Measurements from ENCODE around the gene LRRC4B. TPM values are rescaled to one million over a fixed set of nuclear protein-coding genes. Genes with fewer than 3 reads are reported as not detected.
A peak's percentile ranks its signal among the peaks of the same experiment; 100 is the strongest.

The LRRC4B gene
- total RNA-seq, 4 donors from 2014 or later = 0.24 to 1.0 (median 0.81) TPM

- no peaks in the 10 kb centered on the region for H3K4me1 ChIP-seq
- 96% methylated on average over 61 of the region's 87 CpGs for WGBS
- H3K27me3 ChIP-seq = no peaks in the 10 kb centered on the region
- H3K9me3 ChIP-seq = no peaks in the 10 kb centered on the region
- no peaks in the 10 kb centered on the region for H3K36me3 ChIP-seq
- peak in 1 of 2 donors; percentile 69 for DNase-seq (ENCODE audit: low spot score in 2 of 2)
- TF ChIP-seq POLR2AphosphoS5 (IDR thresholded peaks at IDR 0.05) (no peak), POLR2A (IDR thresholded peaks at IDR 0.05) (no peak), EP300 (IDR thresholded peaks at IDR 0.05) (no peak), CTCF (IDR thresholded peaks at IDR 0.05) (no peak)
- H3K27ac ChIP-seq = no peak overlapping the region
- H3K4me3 ChIP-seq = no peak overlapping the region
These were observed 49.9 kb downstream of the LRRC4B start for GRCh38 chr19:50518091-50519005.

GRCh38 chr19:50517704-50518075, 50.5 kb downstream of the LRRC4B start:
- H3K27ac ChIP-seq = no peak overlapping the region
- no peaks in the 10 kb centered on the region for H3K27me3 ChIP-seq
- DNase-seq (ENCODE audit: low spot score in 2 of 2) = peak in 1 of 2 donors; percentile 72
- H3K4me3 ChIP-seq = no peak overlapping the region
- no peaks in the 10 kb centered on the region for H3K36me3 ChIP-seq
- WGBS = 98% methylated on average over 17 of the region's 37 CpGs
- no peaks in the 10 kb centered on the region for H3K4me1 ChIP-seq
- no peaks in the 10 kb centered on the region for H3K9me3 ChIP-seq
- TF ChIP-seq CTCF (IDR thresholded peaks at IDR 0.05) (no peak), POLR2AphosphoS5 (IDR thresholded peaks at IDR 0.05) (no peak), POLR2A (IDR thresholded peaks at IDR 0.05) (no peak), EP300 (IDR thresholded peaks at IDR 0.05) (no peak)

GRCh38 chr19:50516964-50517703, 51.1 kb downstream of the LRRC4B start:
- no peak overlapping the region for H3K27ac ChIP-seq
- peak in 1 of 2 donors; percentile 65 for DNase-seq (ENCODE audit: low spot score in 2 of 2)
- no peak overlapping the region for H3K4me3 ChIP-seq
- no peaks in the 10 kb centered on the region for H3K36me3 ChIP-seq
- TF ChIP-seq CTCF (IDR thresholded peaks at IDR 0.05) (no peak), EP300 (IDR thresholded peaks at IDR 0.05) (no peak), POLR2AphosphoS5 (IDR thresholded peaks at IDR 0.05) (no peak), POLR2A (IDR thresholded peaks at IDR 0.05) (no peak)
- H3K9me3 ChIP-seq = no peaks in the 10 kb centered on the region
- no peaks in the 10 kb centered on the region for H3K27me3 ChIP-seq
- H3K4me1 ChIP-seq = no peaks in the 10 kb centered on the region
- 43% methylated on average over 30 of the region's 53 CpGs for WGBS

GRCh38 chr19:50516456-50516855, 51.8 kb downstream of the LRRC4B start:
- TF ChIP-seq EP300 (IDR thresholded peaks at IDR 0.05) (no peak), CTCF (IDR thresholded peaks at IDR 0.05) (no peak), POLR2A (IDR thresholded peaks at IDR 0.05) (no peak), POLR2AphosphoS5 (IDR thresholded peaks at IDR 0.05) (no peak)
- Histone ChIP-seq H3K4me3 (no peak overlapping the region), H3K27me3 (no peaks in the 10 kb centered on the region), H3K9me3 (no peaks in the 10 kb centered on the region), H3K27ac (no peak overlapping the region), H3K4me1 (peaks cover 4% of the 10 kb centered on the region), H3K36me3 (no peaks in the 10 kb centered on the region)
- 41% methylated on average over 12 of the region's 12 CpGs for WGBS
- DNase-seq (ENCODE audit: low spot score in 2 of 2) = peak in 1 of 2 donors; percentile 44

- H3K27me3 ChIP-seq = no peaks in the 10 kb centered on the region
- H3K4me3 ChIP-seq = no peak overlapping the region
- no peak for TF ChIP-seq POLR2AphosphoS5 (IDR thresholded peaks at IDR 0.05)
- no peak for TF ChIP-seq EP300 (IDR thresholded peaks at IDR 0.05)
- no peak for TF ChIP-seq POLR2A (IDR thresholded peaks at IDR 0.05)
- TF ChIP-seq CTCF (IDR thresholded peaks at IDR 0.05) = no peak
- no peak overlapping the region for H3K27ac ChIP-seq
- DNase-seq (ENCODE audit: low spot score in 2 of 2) = peak in 1 of 2 donors; percentile 65
- H3K9me3 ChIP-seq = no peaks in the 10 kb centered on the region
- no peaks in the 10 kb centered on the region for H3K36me3 ChIP-seq
- H3K4me1 ChIP-seq = peaks cover 14% of the 10 kb centered on the region
- 77% methylated on average over 7 of the region's 11 CpGs for WGBS
These were observed 53.1 kb downstream of the LRRC4B start for GRCh38 chr19:50515168-50515561.
